OCI-LY1 (cell line): ENCODE measurements around the gene DIPK1B.

Source experiments
- H2AFZ ChIP-seq: fragments of 200-600 bp; sonication (generic), shearing (Covaris generic); 2 replicates; pipeline ENCODE4 v1.6.0; 2014; ENCODE audit warnings: antibody characterized with exemption, mild to moderate bottlenecking, low read length
- H3F3A ChIP-seq: fragments of 200-600 bp; sonication (generic), shearing (Covaris generic); 2 replicates; pipeline ENCODE4 v1.6.0; 2014; ENCODE audit warnings: mild to moderate bottlenecking, antibody characterized with exemption, low read length, moderate library complexity; ENCODE audit not compliant: insufficient read depth
- H3K27ac ChIP-seq: fragments of 200-600 bp; sonication (generic); 2 replicates; pipeline ENCODE4 v1.5.1; 2014; ENCODE audit warnings: low read length, mixed run types, mild to moderate bottlenecking, low read depth; ENCODE audit not compliant: poor library complexity, severe bottlenecking
- H3K27me3 ChIP-seq: fragments of 200-600 bp; sonication (generic); 2 replicates; pipeline ENCODE4 v1.6.0; 2014; ENCODE audit warnings: antibody characterized with exemption, mild to moderate bottlenecking, low read length, moderate library complexity; ENCODE audit not compliant: insufficient read depth
- H3K36me3 ChIP-seq: fragments of 200-600 bp; sonication (generic); 2 replicates; pipeline ENCODE4 v1.6.1; 2014; ENCODE audit warnings: mild to moderate bottlenecking, antibody characterized with exemption, low read length, moderate library complexity, mixed read lengths; ENCODE audit not compliant: insufficient read depth
- H3K4me1 ChIP-seq: fragments of 200-600 bp; sonication (generic); 2 replicates; pipeline ENCODE4 v1.5.1; 2014; ENCODE audit warnings: mild to moderate bottlenecking, low read length, moderate library complexity; ENCODE audit not compliant: insufficient read depth, severe bottlenecking
- H3K4me2 ChIP-seq: fragments of 200-600 bp; sonication (generic), shearing (Covaris generic); 2 replicates; pipeline ENCODE4 v1.6.1; 2014; ENCODE audit warnings: low read length
- H3K4me3 ChIP-seq: fragments of 200-600 bp; sonication (generic); 2 replicates; pipeline ENCODE4 v1.5.1; 2014; ENCODE audit warnings: low read length, low read depth, mild to moderate bottlenecking, mixed read lengths; ENCODE audit not compliant: poor library complexity, severe bottlenecking
- H3K79me2 ChIP-seq: fragments of 200-600 bp; shearing (Covaris generic); 2 replicates; pipeline ENCODE4 v1.6.1; 2016; ENCODE audit warnings: mixed run types, low read length, mixed read lengths; ENCODE audit not compliant: insufficient read depth
- H3K9ac ChIP-seq: fragments of 200-600 bp; sonication (generic), shearing (Covaris generic); 2 replicates; pipeline ENCODE4 v1.6.1; 2014; ENCODE audit warnings: mild to moderate bottlenecking, low read length, mixed read lengths
- H3K9me2 ChIP-seq: fragments of 200-600 bp; sonication (generic), shearing (Covaris generic); 2 replicates; pipeline ENCODE4 v1.6.1; 2014; ENCODE audit warnings: low read depth, mild to moderate bottlenecking, low read length, mixed read lengths
- H3K9me3 ChIP-seq: fragments of 200-600 bp; shearing (Covaris generic); 2 replicates; pipeline ENCODE4 v1.6.1; 2014; ENCODE audit warnings: low read length, mixed read lengths
- H4K20me1 ChIP-seq: fragments of 200-600 bp; sonication (generic), shearing (Covaris generic); 2 replicates; pipeline ENCODE4 v1.6.0; 2016; ENCODE audit warnings: mild to moderate bottlenecking, low read length; ENCODE audit not compliant: insufficient read depth
- EZH2 ChIP-seq: fragments of 200-600 bp; sonication (generic), shearing (Covaris generic); IDR thresholded peaks from 2 replicates; pipeline ENCODE4 v1.8.0; 2017; ENCODE audit warnings: borderline replicate concordance, mixed run types, mild to moderate bottlenecking, antibody characterized with exemption, low read length, moderate library complexity, mixed read lengths
- TF ChIP-seq, protein P1 (sequence below): fragments of 200-600 bp; sonication (generic), shearing (Covaris generic); IDR thresholded peaks from 2 replicates; pipeline ENCODE4 v1.5.1; 2017; ENCODE audit warnings: mild to moderate bottlenecking, antibody characterized with exemption, low read length, moderate library complexity, mixed read lengths

Gene DIPK1B

DNA sequence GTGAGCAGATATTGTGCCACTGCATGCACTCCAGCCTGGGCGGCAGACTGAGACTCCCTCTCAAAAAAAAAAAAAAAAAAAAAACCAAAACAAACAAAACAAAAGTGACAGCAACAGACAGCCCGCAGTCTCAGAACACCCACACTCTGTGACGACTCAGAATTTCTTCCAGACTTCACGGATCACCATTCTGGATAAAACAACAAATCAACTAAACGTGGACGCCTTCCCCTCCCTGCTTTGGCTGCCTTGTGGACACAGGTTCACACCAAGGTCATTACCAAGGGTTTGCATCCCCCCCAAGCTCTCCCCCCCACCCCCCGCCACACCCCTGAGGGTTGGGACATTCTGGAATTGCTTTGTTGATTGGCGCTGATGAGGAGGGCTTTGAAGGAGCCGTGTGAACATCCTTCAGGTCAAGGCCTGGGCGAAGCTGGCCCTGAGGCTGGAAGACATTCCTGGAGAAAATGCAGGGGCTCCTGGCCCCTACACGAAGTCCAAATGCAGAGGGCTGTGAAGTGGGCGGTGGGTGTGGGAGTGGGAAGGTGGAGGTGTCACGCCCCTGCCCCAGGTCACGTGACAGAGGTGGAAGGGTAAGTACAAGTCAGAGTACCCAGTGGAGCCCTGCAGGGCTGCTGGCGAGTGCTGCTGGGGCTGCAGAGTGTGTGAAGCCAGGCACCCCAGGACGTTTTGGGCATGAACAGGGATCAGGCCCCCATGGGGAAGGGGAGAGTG lies 20.2 kb downstream of the DIPK1B start:
- H3K9ac ChIP-seq: no peak overlapping the region
- peaks cover 10% of the 10 kb centered on the region for H3K4me1 ChIP-seq

DNA sequence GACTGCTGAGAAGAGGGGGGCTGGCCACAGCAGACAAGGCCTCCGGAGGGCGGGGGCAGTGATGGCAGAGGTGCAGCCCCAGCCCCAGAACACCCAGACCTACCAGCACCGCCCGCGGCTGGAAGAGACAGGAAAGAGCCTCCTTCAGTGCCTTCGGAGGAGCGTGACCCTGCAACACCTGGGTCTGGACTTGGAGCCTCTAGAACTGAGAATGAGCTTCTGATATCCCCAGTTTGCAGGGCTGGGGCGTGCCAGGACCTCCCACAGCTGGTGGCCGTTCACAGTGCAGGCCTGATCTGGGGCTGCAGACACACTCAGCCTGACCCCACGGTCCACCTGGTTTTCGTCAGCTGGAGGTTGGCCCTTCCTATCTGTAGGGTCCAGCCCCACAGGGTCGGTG lies 21.2 kb downstream of the DIPK1B start:
- Histone ChIP-seq H4K20me1 (no peaks in the 10 kb centered on the region), H3K4me3 (no peak overlapping the region), H3F3A (no peaks in the 10 kb centered on the region), H3K79me2 (no peaks in the 10 kb centered on the region), H2AFZ (no peak overlapping the region), H3K9me3 (no peaks in the 10 kb centered on the region), H3K4me2 (no peak overlapping the region), H3K36me3 (no peaks in the 10 kb centered on the region), H3K27me3 (no peaks in the 10 kb centered on the region; the same call in 1 of the 2 replicates), H3K27ac (no peak overlapping the region), H3K9me2 (no peaks in the 10 kb centered on the region), H3K9ac (no peak overlapping the region), H3K4me1 (peaks cover 5% of the 10 kb centered on the region)
- TF ChIP-seq, protein P1, sequence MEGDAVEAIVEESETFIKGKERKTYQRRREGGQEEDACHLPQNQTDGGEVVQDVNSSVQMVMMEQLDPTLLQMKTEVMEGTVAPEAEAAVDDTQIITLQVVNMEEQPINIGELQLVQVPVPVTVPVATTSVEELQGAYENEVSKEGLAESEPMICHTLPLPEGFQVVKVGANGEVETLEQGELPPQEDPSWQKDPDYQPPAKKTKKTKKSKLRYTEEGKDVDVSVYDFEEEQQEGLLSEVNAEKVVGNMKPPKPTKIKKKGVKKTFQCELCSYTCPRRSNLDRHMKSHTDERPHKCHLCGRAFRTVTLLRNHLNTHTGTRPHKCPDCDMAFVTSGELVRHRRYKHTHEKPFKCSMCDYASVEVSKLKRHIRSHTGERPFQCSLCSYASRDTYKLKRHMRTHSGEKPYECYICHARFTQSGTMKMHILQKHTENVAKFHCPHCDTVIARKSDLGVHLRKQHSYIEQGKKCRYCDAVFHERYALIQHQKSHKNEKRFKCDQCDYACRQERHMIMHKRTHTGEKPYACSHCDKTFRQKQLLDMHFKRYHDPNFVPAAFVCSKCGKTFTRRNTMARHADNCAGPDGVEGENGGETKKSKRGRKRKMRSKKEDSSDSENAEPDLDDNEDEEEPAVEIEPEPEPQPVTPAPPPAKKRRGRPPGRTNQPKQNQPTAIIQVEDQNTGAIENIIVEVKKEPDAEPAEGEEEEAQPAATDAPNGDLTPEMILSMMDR: no peak
- no peak for TF ChIP-seq EZH2

More for the DNA sequence above, 20.2 kb downstream of the DIPK1B start:
- Histone ChIP-seq H3K9me2 (no peaks in the 10 kb centered on the region), H3K4me3 (no peak overlapping the region), H3K36me3 (no peaks in the 10 kb centered on the region), H4K20me1 (no peaks in the 10 kb centered on the region), H3K79me2 (no peaks in the 10 kb centered on the region), H3K27ac (no peak overlapping the region), H3K27me3 (no peaks in the 10 kb centered on the region; the same call in 1 of the 2 replicates), H3F3A (no peaks in the 10 kb centered on the region), H3K9me3 (no peaks in the 10 kb centered on the region), H2AFZ (no peak overlapping the region), H3K4me2 (no peak overlapping the region)
- no peak for TF ChIP-seq EZH2
- TF ChIP-seq, protein P1: no peak

DNA sequence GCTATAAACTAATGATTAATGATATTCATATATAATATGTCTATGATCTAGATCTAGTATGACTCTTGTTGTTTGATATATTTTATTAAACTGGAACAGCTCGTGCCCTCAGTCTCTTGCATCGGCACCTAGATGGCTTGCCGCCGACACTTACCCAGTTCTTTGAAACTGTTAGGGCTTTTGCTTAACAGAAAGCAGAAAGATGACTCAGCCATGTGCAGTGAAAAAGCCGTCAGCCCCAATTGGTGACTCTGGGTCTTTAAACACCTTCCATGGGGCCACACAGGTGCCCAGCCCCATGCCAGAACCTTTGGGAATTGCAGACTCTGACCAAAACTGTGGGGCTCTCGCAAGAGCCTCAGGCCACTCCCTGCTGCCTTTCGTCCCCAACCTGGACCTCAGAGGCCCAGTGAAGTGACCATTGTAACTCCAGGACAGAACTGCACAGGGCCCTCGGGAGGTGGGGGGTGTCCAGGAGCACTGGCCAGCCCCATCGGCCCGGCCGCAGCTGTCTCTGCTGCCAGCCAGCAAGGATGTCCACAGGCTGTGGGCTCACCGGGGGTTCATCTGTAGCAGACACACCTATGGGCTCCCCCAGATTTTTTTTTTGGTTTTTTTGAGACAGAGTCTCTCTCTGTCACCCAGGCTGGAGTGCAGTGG lies 22.6 kb downstream of the DIPK1B start:
- Histone ChIP-seq H3K27me3 (no peaks in the 10 kb centered on the region; the same call in 1 of the 2 replicates), H3F3A (no peaks in the 10 kb centered on the region), H3K36me3 (no peaks in the 10 kb centered on the region), H3K9me2 (no peaks in the 10 kb centered on the region), H3K27ac (no peak overlapping the region), H3K9ac (no peak overlapping the region), H3K4me3 (no peak overlapping the region), H3K9me3 (no peaks in the 10 kb centered on the region), H3K4me1 (no peaks in the 10 kb centered on the region), H3K4me2 (no peak overlapping the region), H4K20me1 (no peaks in the 10 kb centered on the region), H2AFZ (no peak overlapping the region), H3K79me2 (no peaks in the 10 kb centered on the region)
- TF ChIP-seq, protein P1: no peak
- TF ChIP-seq EZH2: no peak
